Measurements from ENCODE around the gene KRTAP2-2.

KRTAP2-2 gene

GRCh38 chr17:41019415-41019814 is 35.6 kb downstream of the KRTAP2-2 start:
- no peaks in the 10 kb centered on the region for H3K4me1 ChIP-seq
- H3K36me3 ChIP-seq: no peaks in the 10 kb centered on the region
- no peaks in the 10 kb centered on the region for H3K9me3 ChIP-seq
- DNase-seq: no peak
- H3K27me3 ChIP-seq: peaks cover 16% of the 10 kb centered on the region
- TF ChIP-seq, protein P1, sequence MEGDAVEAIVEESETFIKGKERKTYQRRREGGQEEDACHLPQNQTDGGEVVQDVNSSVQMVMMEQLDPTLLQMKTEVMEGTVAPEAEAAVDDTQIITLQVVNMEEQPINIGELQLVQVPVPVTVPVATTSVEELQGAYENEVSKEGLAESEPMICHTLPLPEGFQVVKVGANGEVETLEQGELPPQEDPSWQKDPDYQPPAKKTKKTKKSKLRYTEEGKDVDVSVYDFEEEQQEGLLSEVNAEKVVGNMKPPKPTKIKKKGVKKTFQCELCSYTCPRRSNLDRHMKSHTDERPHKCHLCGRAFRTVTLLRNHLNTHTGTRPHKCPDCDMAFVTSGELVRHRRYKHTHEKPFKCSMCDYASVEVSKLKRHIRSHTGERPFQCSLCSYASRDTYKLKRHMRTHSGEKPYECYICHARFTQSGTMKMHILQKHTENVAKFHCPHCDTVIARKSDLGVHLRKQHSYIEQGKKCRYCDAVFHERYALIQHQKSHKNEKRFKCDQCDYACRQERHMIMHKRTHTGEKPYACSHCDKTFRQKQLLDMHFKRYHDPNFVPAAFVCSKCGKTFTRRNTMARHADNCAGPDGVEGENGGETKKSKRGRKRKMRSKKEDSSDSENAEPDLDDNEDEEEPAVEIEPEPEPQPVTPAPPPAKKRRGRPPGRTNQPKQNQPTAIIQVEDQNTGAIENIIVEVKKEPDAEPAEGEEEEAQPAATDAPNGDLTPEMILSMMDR (IDR thresholded peaks at IDR 0.05; ENCODE audit: low read depth, low read length): no peak
- H3K4me3 ChIP-seq (ENCODE audit: low read depth, low read length): no peak overlapping the region

GRCh38 chr17:41018541-41018940 is 36.5 kb downstream of the KRTAP2-2 start:
- H3K36me3 ChIP-seq: no peaks in the 10 kb centered on the region
- H3K4me1 ChIP-seq: no peaks in the 10 kb centered on the region
- H3K4me3 ChIP-seq (ENCODE audit: low read depth, low read length): no peak overlapping the region
- peaks cover 16% of the 10 kb centered on the region for H3K27me3 ChIP-seq
- TF ChIP-seq, protein P1 (IDR thresholded peaks at IDR 0.05; ENCODE audit: low read depth, low read length): no peak
- no peaks in the 10 kb centered on the region for H3K9me3 ChIP-seq
- no peak for DNase-seq

DNA sequence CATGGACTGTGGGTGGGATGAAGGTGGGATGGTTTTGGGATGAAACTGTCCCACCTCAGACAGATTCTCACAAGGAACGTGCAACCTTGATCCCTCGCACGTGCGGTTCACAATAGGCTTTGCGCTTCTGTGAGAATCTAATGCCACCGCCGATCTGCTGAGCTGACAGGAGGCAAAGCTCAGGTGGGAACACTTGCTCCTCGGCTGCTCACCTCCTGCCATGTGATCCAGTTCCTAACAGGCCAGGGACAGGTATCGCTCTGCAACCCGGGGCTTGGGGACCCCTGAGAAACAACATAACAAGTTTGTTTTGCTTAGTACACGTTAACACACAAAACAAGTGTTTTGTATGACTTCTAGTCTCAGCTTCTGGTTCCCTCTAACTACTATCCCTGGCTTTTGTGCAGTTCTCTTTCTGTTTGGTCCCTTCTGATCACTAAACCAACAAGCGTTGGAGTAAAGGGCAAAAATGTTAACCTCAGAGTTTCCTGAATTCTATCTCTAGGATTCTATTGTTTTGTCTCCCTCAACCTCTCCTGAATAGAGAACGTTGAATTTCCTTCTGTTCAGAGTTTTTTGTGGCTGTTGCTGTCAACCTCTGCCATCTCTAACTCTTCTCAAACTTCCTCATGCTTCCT is 38.3 kb downstream of the KRTAP2-2 start:
- Histone ChIP-seq H3K36me3 (no peaks in the 10 kb centered on the region), H3K9me3 (no peaks in the 10 kb centered on the region), H3K27me3 (peaks cover 16% of the 10 kb centered on the region), H3K4me1 (no peaks in the 10 kb centered on the region), H3K4me3 (ENCODE audit: low read depth, low read length) (no peak overlapping the region)
- TF ChIP-seq, protein P1 (IDR thresholded peaks at IDR 0.05; ENCODE audit: low read depth, low read length): no peak
- DNase-seq: no peak

GRCh38 chr17:41015454-41015853 is 39.6 kb downstream of the KRTAP2-2 start:
- no peak overlapping the region for H3K4me3 ChIP-seq (ENCODE audit: low read depth, low read length)
- H3K27me3 ChIP-seq: peaks cover 16% of the 10 kb centered on the region
- no peak for DNase-seq
- TF ChIP-seq, protein P1 (IDR thresholded peaks at IDR 0.05; ENCODE audit: low read depth, low read length): no peak
- no peaks in the 10 kb centered on the region for H3K9me3 ChIP-seq
- no peaks in the 10 kb centered on the region for H3K4me1 ChIP-seq
- no peaks in the 10 kb centered on the region for H3K36me3 ChIP-seq

DNA sequence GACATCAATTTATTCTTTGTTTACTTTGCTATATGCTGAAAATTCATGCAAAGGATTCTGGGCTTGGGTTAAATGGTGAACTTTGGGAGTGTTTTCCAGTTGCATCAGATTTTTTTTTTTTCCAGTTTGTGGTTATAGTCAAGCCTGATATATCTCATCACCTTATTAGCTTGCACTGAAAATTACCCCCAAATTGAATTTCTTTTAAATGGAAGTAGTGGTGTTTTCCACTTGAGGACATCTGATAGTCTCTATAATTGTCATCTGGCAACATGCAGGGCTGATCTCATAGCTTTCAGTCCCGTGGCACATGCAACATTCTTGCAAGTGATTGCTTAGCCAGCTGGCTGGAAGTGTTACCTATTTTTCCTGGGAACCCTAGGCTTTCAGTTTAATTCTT is 41.4 kb downstream of the KRTAP2-2 start:
- H3K4me3 ChIP-seq (ENCODE audit: low read depth, low read length): no peak overlapping the region
- TF ChIP-seq, protein P1 (IDR thresholded peaks at IDR 0.05; ENCODE audit: low read depth, low read length): no peak
- H3K9me3 ChIP-seq: no peaks in the 10 kb centered on the region
- no peak for DNase-seq
- peaks cover 23% of the 10 kb centered on the region for H3K27me3 ChIP-seq
- no peaks in the 10 kb centered on the region for H3K4me1 ChIP-seq
- H3K36me3 ChIP-seq: no peaks in the 10 kb centered on the region

GRCh38 chr17:41013181-41013580 is 41.8 kb downstream of the KRTAP2-2 start:
- H3K36me3 ChIP-seq: no peaks in the 10 kb centered on the region
- no peak for DNase-seq
- peaks cover 24% of the 10 kb centered on the region for H3K27me3 ChIP-seq
- H3K4me1 ChIP-seq: no peaks in the 10 kb centered on the region
- TF ChIP-seq, protein P1 (IDR thresholded peaks at IDR 0.05; ENCODE audit: low read depth, low read length): no peak
- H3K4me3 ChIP-seq (ENCODE audit: low read depth, low read length): no peak overlapping the region
- no peaks in the 10 kb centered on the region for H3K9me3 ChIP-seq

Data from BE2C (cell line).